ENCODE data around the gene EPS8L1. TPM values are rescaled to one million over a fixed set of nuclear protein-coding genes. Genes with fewer than 3 reads are reported as not detected.
"Not testable (repeated sequence)": the region's sequence is repeated elsewhere in the genome, so short reads cannot be mapped to it uniquely, and the experiment has no call there.

EPS8L1 gene
- total RNA-seq, 1 donor from 2014 or later: 22.4 TPM

- peaks cover 10% of the 10 kb centered on the region for H3K4me1 Mint-ChIP-seq
- H3K27ac Mint-ChIP-seq (ENCODE audit: unreplicated experiment): no peak overlapping the region
- TF ChIP-seq CTCF (conservative IDR thresholded peaks at IDR 0.05): peak; percentile 31
- H3K36me3 Mint-ChIP-seq (ENCODE audit: low read depth): peaks cover 11% of the 10 kb centered on the region
- no peaks in the 10 kb centered on the region for H3K27me3 Mint-ChIP-seq (ENCODE audit: low read depth)
- H3K4me3 Mint-ChIP-seq: peak overlapping the region; percentile 39
- no peak for DNase-seq (ENCODE audit: low read depth, low spot score)
- no peaks in the 10 kb centered on the region for H3K9me3 Mint-ChIP-seq
Observed at GRCh38 chr19:55099557-55100506, 24.2 kb downstream of the EPS8L1 start.

GRCh38 chr19:55101261-55101660 is 25.6 kb downstream of the EPS8L1 start:
- DNase-seq (ENCODE audit: low read depth, low spot score): no peak
- TF ChIP-seq CTCF (conservative IDR thresholded peaks at IDR 0.05): no peak
- H3K4me1 Mint-ChIP-seq: peaks cover 10% of the 10 kb centered on the region
- H3K36me3 Mint-ChIP-seq (ENCODE audit: low read depth): peaks cover 15% of the 10 kb centered on the region
- no peaks in the 10 kb centered on the region for H3K9me3 Mint-ChIP-seq
- no peak overlapping the region for H3K4me3 Mint-ChIP-seq
- H3K27ac Mint-ChIP-seq (ENCODE audit: unreplicated experiment): no peak overlapping the region
- H3K27me3 Mint-ChIP-seq (ENCODE audit: low read depth): no peaks in the 10 kb centered on the region

- Mint-ChIP-seq H3K4me3 (no peak overlapping the region), H3K9me3 (no peaks in the 10 kb centered on the region), H3K36me3 (ENCODE audit: low read depth) (peaks cover 15% of the 10 kb centered on the region), H3K27me3 (ENCODE audit: low read depth) (no peaks in the 10 kb centered on the region), H3K27ac (ENCODE audit: unreplicated experiment) (no peak overlapping the region), H3K4me1 (peaks cover 10% of the 10 kb centered on the region)
- DNase-seq (ENCODE audit: low read depth, low spot score): no peak
- no peak for TF ChIP-seq CTCF (conservative IDR thresholded peaks at IDR 0.05)
Observed at GRCh38 chr19:55103190-55103589, 27.5 kb downstream of the EPS8L1 start.

GRCh38 chr19:55105237-55105636 is 29.6 kb downstream of the EPS8L1 start:
- DNase-seq (ENCODE audit: low read depth, low spot score): no peak
- no peak for TF ChIP-seq CTCF (conservative IDR thresholded peaks at IDR 0.05)
- H3K4me1 Mint-ChIP-seq: peaks cover 1% of the 10 kb centered on the region
- H3K27me3 Mint-ChIP-seq (ENCODE audit: low read depth): no peaks in the 10 kb centered on the region
- no peak overlapping the region for H3K4me3 Mint-ChIP-seq
- no peaks in the 10 kb centered on the region for H3K9me3 Mint-ChIP-seq
- H3K27ac Mint-ChIP-seq (ENCODE audit: unreplicated experiment): no peak overlapping the region
- peaks cover 19% of the 10 kb centered on the region for H3K36me3 Mint-ChIP-seq (ENCODE audit: low read depth)

GRCh38 chr19:55106591-55106990 is 30.9 kb downstream of the EPS8L1 start:
- Mint-ChIP-seq H3K27ac (ENCODE audit: unreplicated experiment) (peak overlapping the region; percentile 70), H3K9me3 (no peaks in the 10 kb centered on the region), H3K27me3 (ENCODE audit: low read depth) (no peaks in the 10 kb centered on the region), H3K4me1 (no peaks in the 10 kb centered on the region), H3K36me3 (ENCODE audit: low read depth) (peaks cover 19% of the 10 kb centered on the region), H3K4me3 (no peak overlapping the region)
- DNase-seq (ENCODE audit: low read depth, low spot score): no peak
- TF ChIP-seq CTCF (conservative IDR thresholded peaks at IDR 0.05): no peak

GRCh38 chr19:55107252-55107651 is 31.6 kb downstream of the EPS8L1 start:
- peaks cover 16% of the 10 kb centered on the region for H3K36me3 Mint-ChIP-seq (ENCODE audit: low read depth)
- not testable (repeated sequence) for H3K4me3 Mint-ChIP-seq; DNase-seq (ENCODE audit: low read depth, low spot score); H3K27ac Mint-ChIP-seq (ENCODE audit: unreplicated experiment); H3K4me1 Mint-ChIP-seq; H3K9me3 Mint-ChIP-seq; H3K27me3 Mint-ChIP-seq (ENCODE audit: low read depth)
